ENCODE data around the gene BANP.
"Not testable (repeated sequence)": the region's sequence is repeated elsewhere in the genome, so short reads cannot be mapped to it uniquely, and the experiment has no call there.

Gene BANP, protein sequence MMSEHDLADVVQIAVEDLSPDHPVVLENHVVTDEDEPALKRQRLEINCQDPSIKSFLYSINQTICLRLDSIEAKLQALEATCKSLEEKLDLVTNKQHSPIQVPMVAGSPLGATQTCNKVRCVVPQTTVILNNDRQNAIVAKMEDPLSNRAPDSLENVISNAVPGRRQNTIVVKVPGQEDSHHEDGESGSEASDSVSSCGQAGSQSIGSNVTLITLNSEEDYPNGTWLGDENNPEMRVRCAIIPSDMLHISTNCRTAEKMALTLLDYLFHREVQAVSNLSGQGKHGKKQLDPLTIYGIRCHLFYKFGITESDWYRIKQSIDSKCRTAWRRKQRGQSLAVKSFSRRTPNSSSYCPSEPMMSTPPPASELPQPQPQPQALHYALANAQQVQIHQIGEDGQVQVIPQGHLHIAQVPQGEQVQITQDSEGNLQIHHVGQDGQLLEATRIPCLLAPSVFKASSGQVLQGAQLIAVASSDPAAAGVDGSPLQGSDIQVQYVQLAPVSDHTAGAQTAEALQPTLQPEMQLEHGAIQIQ

DNA sequence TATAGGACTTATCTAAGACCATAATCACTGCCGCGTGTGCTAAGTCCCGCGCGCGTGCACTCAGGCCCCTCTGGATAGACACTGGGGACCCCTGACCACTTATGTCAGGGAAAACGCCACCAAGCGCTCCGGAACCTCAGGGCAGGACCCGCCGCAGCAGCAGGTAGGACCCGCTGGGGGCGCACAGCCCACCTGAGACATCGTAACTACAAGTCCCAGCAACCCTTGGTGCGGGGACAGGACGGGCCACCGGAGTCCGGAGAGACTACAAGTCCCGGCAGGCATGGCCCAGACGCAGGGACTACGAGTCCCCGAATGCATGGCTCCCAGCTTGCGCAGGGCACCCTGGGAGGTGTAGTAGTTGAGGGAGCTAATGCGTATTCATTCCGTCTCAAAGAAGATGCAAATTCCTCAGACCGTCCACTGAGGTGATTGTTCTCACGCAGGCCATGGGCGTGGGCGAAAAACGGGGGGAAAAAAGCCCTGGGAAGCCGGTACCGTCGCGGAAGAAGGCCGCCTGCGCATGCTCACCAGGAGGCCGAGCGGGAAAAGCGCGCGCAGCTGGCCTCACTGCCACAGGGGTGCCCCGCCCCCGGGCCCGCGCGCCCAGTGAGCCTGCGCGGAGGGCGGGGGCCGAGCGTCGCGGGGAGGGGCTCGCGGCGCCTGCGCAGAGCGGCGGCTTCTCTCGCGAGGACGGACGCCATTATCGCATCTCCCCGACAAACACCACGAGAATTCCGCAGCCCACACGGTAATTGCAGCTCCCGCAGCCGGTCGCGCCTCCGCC lies at the start of gene BANP:
TSS of gene BANP (plus strand) at position 670 of the 787 bp plus-strand sequence. CDS start 23,682 bp downstream, outside the sequence.
- peak; percentile 94 for DNase-seq (ENCODE audit: low read depth)

DNA sequence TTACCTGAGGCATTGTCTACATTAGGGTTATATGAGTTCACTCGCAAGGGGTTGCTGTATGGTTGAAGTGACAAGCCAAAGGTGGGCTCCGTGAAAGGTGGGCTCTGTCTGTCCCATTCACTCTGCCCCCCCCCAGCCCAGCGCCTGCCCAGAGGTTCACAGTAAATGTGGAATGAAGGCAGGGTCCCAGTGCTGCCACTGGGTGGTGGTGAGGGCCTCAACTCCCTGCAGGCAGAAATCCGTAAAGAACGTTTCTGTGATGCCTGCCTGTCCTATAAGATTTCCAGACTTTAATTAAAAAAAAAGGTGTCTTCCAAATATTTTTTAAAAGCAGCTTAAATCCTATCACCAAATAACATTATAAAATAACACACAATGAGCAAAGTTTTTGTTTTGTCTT lies 46.3 kb upstream of the BANP start:
- DNase-seq (ENCODE audit: low read depth), result not testable (repeated sequence)

DNA sequence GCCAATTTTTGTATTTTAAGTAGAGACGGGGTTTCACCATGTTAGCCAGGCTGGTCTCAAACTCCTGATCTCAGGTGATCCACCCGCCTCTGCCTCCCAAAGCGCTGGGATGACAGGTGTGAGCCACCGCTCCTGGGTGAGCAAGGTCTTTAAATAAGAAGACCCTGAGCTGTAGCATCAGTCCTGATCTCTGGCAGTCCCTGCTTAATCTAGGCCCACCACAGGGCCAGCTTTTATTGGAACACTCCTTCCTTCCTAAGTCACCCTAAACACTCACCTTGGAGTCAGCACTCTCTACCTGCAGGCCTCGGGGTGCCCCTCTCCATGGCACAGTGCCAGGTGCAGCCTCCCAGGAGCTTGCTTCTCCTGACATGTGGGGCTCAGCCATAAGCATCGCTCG lies 45.7 kb upstream of the BANP start:
- DNase-seq (ENCODE audit: low read depth), result not testable (repeated sequence)

DNA sequence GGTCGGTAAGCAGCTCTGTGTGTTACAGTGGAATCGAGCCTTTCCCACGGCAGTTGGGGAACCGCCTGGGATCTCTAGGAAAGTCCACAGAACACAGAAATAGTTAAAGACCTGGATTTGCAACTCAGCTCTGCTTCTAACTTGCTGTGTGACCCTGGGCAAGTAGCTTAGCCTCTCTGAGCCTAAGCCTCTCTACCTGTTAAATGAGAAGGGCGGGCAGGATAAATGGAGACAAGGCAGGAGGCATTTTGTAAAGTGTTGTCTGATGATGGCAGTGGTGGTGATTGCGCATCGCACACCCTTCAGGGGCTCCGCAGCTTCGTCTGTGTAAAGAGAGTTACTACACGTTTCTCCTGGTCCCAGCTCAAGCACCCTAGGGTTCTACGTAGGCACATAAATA lies 43.1 kb upstream of the BANP start:
- DNase-seq (ENCODE audit: low read depth), result not testable (repeated sequence)

DNA sequence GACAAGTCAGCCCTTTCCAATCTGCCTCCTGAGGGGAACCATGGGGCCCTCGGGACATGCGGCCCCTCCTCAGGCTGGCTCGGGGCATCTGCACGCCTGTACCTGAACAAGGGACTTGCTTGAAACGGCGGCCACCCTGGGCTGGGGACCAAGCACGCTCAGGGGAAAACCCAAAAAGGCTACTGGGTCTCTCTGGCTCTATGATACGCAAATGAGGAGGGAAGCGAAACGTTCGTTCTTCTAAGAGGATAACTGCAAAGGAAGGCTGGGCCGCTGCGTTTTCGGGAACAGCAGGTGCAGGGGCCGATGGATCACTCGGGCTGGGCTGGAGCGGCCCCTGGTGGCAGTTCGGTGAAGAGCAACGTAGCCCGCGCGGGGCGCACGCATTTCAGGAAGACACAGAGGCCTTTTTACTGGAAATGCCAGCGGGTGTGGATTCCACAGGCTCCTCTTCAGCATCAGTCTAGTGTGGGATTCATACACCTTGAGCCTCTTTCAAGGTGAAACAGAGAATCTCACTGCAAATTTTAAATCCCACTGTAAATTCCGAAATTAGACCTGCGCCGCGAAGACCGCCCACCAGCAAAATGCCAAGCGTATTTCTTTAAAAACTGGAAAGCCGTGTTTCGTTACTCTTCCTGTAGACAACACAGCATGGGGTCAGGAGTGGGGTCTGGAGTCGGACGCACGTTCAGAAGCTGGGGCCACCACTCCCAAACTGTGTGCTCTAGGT lies 41.9 kb upstream of the BANP start:
- peak; percentile 61 for DNase-seq (ENCODE audit: low read depth)

DNA sequence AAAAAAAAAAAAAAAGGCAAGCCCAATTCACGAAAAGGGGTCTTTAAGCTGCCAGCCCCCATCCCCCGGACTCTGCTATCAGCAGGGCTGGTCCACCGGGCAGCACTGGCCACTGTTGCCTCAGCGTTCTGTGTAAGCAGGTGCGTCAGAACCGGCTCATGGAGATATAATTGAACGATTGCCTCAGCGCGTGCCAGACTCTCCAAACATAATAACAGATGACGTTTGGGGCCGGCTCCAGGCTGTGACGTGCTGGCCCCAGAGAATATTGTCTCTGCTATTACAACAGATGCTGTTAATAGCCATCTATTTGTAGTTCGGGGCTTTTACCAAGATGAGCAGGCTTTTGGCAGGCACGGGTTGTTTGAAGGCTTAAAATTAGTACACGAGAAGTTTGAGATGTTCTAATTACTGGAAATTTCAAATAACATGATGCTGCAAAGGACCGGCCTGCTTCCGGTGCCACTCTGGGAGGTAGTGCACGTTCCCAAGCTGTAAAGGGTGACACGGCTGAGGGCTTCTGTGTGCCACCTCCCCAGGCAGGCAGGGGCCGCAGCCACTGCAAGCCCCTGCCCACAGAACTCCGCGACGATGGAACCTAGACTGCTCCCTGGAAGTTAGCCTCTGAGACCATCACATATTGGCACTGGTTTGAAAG lies 40.0 kb upstream of the BANP start:
- not testable (repeated sequence) for DNase-seq (ENCODE audit: low read depth)

DNA sequence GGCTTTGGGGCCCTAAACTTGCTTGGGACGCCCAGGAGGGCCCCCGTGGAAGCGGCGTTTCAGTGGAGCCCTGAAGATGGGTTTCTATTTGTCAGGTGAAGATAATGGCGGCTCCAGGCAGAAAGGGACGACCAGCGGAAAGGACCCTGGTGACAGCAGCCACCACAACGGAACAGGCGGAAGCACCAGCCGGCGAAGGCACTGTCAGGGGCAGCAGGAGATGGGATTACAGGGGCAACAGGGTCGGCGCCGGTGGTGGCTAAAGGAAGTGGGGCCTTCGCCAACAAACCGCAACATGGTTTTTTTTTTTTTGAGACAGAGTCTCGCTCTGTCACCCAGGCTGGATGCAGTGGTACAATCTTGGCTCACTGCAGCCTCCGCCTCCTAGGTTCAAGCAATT lies 38.5 kb upstream of the BANP start:
- not testable (repeated sequence) for DNase-seq (ENCODE audit: low read depth)

DNA sequence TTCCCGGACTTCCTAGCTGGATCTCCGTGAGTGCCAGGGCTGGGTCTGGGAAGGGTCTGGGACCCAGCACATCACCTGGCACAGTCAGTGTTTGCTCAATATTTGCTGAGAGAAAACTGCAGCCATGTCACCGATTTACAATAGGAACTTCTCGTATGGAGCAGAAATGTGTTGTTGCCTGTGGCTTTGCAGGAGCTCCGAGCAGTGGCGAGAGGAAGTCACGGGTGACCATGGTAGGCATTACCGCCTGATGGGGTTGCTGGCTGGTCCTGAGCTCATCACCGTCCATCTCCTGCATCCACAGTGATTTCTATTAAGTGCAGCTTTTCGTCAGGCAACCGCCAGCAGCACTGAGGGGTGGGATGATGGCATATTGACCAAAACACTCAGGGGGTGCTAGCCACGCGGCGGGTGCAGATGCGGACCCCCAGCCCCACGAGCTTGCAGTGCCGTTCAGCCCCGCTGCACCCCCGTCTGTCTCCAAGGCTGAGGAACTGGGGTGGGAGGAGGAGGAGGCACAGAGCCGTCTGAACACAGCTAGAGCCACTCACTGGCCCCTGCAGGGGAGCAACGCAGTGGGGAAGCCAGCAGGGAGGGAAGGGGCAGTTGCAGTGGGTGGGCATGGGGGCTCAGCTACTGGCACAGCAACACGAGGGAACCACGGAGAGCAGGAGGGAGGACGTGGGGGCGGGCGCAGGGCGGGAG lies 37.1 kb upstream of the BANP start:
- not testable (repeated sequence) for DNase-seq (ENCODE audit: low read depth)

DNA sequence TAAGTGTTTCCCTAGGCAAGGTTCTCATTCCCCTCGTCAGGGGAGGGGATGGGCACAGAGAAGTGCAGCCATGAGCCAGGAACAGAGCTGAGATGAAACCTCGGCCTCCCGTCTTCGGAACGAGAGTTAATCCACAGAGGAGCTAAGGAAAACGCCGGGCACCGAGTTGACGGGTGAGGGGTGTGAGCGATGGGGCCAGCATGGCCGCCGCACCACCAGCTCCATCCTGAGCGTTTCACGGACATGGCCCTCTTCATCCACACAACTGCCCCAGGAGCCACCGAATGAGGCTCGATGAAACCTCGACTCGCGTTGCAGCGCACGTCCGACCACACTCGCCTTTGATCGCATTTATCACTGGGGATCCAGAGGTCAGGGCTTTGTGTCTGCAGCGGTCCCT lies 36.4 kb upstream of the BANP start:
- DNase-seq (ENCODE audit: low read depth), result no peak

DNA sequence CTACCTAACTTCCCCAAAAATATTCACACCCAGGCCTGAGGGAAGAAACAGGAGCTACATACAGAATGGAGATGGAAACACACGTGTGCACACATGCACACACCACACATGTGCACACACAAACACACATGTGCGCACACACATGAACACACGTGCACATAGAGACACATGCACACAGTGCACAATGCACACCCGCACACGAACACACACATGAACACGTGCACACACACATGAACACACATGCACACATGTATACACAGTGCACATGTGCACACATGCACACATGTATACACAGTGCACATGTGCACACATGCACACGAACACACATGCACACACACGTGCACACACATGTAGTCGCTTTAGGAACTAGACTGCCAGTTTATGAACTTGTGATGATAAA lies 33.7 kb upstream of the BANP start:
- no peak for DNase-seq (ENCODE audit: low read depth)

DNA sequence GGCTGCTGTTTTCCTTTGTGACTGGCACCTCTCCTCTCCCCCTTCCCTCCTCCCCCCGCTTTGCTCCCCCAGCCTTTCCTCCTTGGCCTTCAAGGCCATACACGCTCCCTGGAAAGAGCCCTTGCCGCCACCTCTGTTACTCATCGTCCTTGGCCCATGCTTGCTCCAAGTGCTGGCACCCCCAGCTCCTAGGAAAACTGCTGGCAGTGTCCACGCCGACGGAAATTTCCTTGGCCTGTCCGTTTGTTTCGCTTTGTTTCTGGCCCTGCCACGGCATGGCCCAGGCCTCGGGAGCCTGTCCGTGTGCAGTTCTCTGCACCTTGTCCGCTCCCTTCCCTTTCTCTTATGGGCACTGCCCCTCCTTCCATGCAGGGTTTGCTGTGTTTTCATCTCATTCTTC lies 32.9 kb upstream of the BANP start:
- no peak for DNase-seq (ENCODE audit: low read depth)

DNA sequence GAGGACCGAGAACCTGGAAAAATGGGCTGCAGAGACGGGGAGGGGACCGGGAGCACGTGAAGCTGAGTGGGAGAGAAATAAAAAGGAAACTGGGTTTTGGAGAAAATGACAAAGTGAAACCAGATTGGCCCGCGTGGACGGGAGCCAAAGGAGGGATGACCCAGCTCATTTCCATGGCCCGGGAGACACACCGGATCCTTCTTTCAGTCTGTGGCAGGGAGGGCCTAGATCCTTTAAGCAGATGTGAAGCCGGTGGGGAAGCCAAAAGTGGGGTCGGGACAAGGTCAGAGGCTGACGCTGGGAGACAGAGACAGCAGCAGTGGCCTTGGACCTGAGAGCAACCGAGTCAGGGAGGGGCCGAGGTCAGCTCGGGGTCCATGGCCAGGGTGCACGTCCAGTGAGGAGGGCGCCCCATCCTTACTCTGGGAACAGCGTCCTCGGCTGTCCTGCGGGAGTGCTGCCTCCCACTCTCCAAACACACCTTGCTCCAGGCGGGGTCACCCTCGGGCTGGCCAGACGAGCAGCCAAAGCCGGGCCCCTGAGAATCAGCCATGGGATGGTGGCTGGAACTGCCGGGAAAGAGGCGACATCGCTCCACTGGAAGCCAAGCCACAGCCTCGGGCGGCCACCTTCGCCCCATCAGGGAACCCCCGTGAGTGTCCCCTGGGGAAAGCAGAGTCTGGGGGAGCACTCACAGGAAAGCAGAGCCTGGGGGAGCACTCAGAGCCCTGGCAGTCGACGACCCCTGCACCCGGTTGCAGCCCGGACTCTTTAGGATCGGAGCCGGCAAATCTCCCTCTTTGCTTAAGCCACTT lies 32.2 kb upstream of the BANP start:
- DNase-seq (ENCODE audit: low read depth), result no peak

DNA sequence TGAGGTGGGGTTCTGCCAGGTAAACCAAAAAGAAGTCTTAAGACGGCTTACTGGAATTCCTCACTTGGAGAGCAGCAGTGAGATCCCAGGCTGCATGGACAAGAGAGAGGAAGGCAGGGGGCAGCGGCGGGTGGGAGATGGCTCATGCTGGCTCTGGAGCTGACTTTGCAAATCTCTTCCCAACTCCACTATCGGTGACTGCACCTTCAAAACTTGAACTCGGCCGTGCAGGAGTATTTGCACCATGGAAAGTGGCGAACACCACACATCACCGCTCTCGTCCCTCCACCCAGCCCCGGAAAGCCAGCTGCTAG lies 31.6 kb upstream of the BANP start:
- DNase-seq (ENCODE audit: low read depth), result no peak

DNA sequence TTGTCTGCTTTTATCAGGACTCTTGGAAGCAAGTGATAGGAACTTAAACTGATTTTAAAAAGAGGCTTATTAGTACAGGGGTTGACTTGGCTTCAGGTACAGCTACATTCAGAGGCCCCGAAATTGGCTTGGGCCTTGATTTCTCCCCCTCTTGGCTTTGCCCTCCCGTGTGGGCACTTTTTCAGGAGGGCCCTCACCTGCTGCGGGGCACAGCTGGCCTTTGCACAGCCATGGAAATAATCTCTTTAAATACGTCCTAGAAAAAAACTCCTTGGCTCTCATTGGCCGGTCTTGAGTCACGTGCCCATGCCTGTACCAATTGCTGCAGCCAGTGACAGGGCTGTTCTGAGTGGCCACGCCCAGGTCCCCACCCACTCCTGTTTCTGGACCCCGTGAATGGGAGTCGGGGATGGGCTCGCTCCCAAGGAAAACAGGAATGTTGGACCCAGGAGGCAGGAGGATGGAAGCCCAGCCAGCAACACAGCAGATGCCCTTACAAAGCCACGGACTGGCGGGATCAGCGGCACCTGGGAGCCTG lies 29.9 kb upstream of the BANP start:
- no peak for DNase-seq (ENCODE audit: low read depth)

DNA sequence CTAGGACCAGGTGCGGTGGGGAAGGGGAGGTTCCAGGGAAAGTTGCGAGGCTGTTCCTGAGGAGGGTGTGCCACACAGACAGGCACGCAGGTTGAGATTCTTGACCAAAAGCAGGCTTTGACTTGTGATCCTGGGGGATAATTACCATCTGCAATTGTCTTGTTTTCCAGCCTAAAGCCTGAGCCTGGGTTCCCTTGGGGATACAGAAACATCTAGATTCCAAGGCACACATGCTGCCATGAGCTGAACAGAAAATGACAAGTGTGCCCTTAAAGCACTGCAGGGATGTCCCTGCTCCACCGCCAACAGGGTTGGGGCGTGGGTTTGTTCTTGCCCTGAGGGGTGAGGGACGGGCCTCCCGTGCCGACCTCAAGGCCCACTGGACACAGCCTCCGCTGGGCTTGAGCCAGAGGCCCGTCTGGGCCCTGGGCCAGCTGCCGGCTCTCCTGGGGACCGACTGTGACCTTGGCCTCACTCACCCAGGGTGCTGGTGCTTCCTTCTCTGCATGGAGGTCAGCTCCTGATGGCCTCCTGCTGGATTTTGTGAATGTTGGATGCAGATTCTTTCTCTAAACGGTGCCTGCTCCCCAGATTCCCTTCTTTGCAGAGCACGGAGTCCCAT lies 28.9 kb upstream of the BANP start:
- no peak for DNase-seq (ENCODE audit: low read depth)

DNA sequence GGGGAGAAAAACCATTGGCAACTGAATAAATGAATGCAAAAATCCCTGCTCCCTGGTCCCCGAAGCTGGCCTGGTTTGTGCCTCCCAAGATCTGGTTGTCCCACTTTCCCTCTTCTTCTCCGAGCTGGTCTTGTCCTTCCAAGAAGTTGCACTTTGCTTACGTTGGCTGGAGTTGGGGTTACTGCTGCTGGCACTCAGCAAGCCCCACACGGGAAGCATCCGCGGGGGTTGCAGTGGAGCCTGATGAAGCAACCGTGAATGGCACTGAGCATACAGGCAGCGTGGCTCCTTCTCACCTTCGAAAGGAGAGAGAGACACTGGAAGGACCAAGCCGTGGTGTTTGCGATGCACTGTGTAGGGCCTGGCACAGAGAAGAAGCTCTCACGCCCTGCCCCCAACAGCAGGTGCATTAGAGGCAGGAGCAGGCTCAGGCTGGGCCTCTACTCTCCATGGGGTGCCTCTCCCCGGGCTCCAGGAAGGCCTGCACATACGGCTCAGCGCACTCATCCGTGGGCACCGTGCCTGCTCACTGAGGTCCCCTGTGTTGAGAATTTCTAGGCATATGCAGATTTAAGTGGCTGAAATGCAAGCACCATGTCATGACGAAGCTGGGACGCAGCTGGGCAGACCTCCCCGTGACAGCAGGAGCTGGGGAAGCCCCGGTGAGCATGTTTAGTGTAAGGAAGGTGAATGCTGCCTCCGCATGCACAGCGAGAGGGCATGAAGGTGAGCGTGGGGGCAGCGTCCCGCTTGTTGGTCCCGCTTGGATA lies 27.0 kb upstream of the BANP start:
- DNase-seq (ENCODE audit: low read depth), result no peak

DNA sequence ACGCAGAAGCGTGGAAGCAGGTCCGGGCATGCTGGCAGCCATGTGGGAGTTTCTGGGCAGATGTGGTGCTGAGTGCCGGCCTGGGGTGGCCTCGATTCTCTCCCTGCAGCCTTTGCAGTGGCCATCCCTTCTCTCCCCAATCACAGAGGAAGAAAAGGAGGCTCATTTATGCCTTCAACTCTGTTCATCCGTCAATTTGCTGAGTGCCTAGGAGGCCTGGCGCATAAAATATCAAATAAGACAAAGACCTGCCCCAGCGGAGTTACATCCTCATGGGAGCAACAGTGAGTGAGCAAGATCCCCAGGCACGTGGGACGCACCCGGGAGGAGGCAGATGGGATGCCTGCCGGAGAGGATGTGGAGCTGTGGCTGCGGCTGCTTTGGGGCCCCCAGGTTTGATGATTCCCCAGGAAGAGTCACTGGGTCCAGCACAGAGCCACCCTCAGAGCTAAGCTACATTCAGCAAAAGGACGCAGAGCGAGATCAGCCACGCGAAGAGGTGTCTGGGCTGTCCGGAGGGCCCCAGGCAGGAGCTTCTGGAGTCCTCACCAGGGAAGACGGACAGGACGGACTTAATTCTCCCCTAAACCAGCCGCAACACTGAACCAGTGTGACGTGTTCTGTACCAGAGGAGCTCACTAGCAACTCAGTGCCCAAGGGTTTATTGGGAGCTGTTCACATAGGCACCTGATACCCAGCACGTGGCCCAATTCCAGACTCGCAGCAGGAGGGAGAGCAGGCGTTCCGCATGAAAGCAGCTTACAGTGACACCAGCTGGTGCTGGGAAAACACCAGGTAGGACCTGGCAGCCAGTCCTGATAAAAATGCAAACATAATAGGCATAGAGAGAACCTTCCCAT lies 26.2 kb upstream of the BANP start:
- no peak for DNase-seq (ENCODE audit: low read depth)

Measured in activated T-helper 1 cell treated with Interleukin-2 at 50 U/mL for 16 hours (primary cell).